ENCODE measurements around the gene SINHCAF. TPM values are rescaled to one million over a fixed set of nuclear protein-coding genes. Genes with fewer than 3 reads are reported as not detected.

The SINHCAF gene
- total RNA-seq, 2 donors from 2014 or later: 22.4 to 34.7 TPM

GRCh38 chr12:31289441-31289840, 36.5 kb downstream of the SINHCAF start:
- H3K36me3 ChIP-seq: peaks cover 38% of the 10 kb centered on the region
- no peak for TF ChIP-seq CTCF (IDR thresholded peaks at IDR 0.05)
- H3K4me1 ChIP-seq: no peaks in the 10 kb centered on the region
- no peak for DNase-seq (ENCODE audit: low spot score)
- no peaks in the 10 kb centered on the region for H3K27me3 ChIP-seq
- H3K9me3 ChIP-seq: peaks cover 0 to 5% of the 10 kb centered on the region in 2 donors
- H3K4me3 ChIP-seq: no peak overlapping the region
- no peak overlapping the region for H3K27ac ChIP-seq

GRCh38 chr12:31288381-31288780, 37.6 kb downstream of the SINHCAF start:
- H3K9me3 ChIP-seq: peaks cover 0 to 6% of the 10 kb centered on the region in 2 donors
- H3K4me1 ChIP-seq: no peaks in the 10 kb centered on the region
- peaks cover 33% of the 10 kb centered on the region for H3K36me3 ChIP-seq
- TF ChIP-seq CTCF (IDR thresholded peaks at IDR 0.05): no peak
- H3K4me3 ChIP-seq: no peak overlapping the region
- H3K27ac ChIP-seq: no peak overlapping the region
- no peaks in the 10 kb centered on the region for H3K27me3 ChIP-seq
- DNase-seq (ENCODE audit: low spot score): no peak

GRCh38 chr12:31280183-31280582, 45.8 kb downstream of the SINHCAF start:
- TF ChIP-seq CTCF (IDR thresholded peaks at IDR 0.05): no peak
- DNase-seq (ENCODE audit: low spot score): no peak
- no peaks in the 10 kb centered on the region for H3K4me1 ChIP-seq
- no peak overlapping the region for H3K4me3 ChIP-seq
- no peaks in the 10 kb centered on the region for H3K27me3 ChIP-seq
- H3K27ac ChIP-seq: no peak overlapping the region
- peaks cover 0 to 6% of the 10 kb centered on the region in 2 donors for H3K9me3 ChIP-seq
- peaks cover 25% of the 10 kb centered on the region for H3K36me3 ChIP-seq

GRCh38 chr12:31279390-31279924, 46.5 kb downstream of the SINHCAF start:
- H3K36me3 ChIP-seq: peaks cover 18% of the 10 kb centered on the region
- no peak for TF ChIP-seq CTCF (IDR thresholded peaks at IDR 0.05)
- H3K4me1 ChIP-seq: no peaks in the 10 kb centered on the region
- H3K4me3 ChIP-seq: no peak overlapping the region
- no peak overlapping the region for H3K27ac ChIP-seq
- DNase-seq (ENCODE audit: low spot score): no peak
- H3K27me3 ChIP-seq: no peaks in the 10 kb centered on the region
- peaks cover 0 to 1% of the 10 kb centered on the region in 2 donors for H3K9me3 ChIP-seq

- DNase-seq (ENCODE audit: low spot score): no peak
- Histone ChIP-seq H3K36me3 (peaks cover 14% of the 10 kb centered on the region), H3K4me3 (no peak overlapping the region), H3K4me1 (no peaks in the 10 kb centered on the region), H3K27me3 (no peaks in the 10 kb centered on the region), H3K27ac (no peak overlapping the region), H3K9me3 (no peaks in the 10 kb centered on the region)
- TF ChIP-seq CTCF (IDR thresholded peaks at IDR 0.05): no peak
These were observed 47.1 kb downstream of the SINHCAF start for GRCh38 chr12:31278832-31279231.

- H3K4me1 ChIP-seq: no peaks in the 10 kb centered on the region
- no peaks in the 10 kb centered on the region for H3K9me3 ChIP-seq
- no peak overlapping the region for H3K27ac ChIP-seq
- no peak overlapping the region for H3K4me3 ChIP-seq
- TF ChIP-seq CTCF (IDR thresholded peaks at IDR 0.05): no peak
- no peak for DNase-seq (ENCODE audit: low spot score)
- peaks cover 14% of the 10 kb centered on the region for H3K36me3 ChIP-seq
- H3K27me3 ChIP-seq: no peaks in the 10 kb centered on the region
These were observed 47.5 kb downstream of the SINHCAF start for GRCh38 chr12:31278424-31278823.

All from right atrium auricular region (tissue), 2 donors.